Measurements from ENCODE around the gene MAPK12.

Gene MAPK12

DNA sequence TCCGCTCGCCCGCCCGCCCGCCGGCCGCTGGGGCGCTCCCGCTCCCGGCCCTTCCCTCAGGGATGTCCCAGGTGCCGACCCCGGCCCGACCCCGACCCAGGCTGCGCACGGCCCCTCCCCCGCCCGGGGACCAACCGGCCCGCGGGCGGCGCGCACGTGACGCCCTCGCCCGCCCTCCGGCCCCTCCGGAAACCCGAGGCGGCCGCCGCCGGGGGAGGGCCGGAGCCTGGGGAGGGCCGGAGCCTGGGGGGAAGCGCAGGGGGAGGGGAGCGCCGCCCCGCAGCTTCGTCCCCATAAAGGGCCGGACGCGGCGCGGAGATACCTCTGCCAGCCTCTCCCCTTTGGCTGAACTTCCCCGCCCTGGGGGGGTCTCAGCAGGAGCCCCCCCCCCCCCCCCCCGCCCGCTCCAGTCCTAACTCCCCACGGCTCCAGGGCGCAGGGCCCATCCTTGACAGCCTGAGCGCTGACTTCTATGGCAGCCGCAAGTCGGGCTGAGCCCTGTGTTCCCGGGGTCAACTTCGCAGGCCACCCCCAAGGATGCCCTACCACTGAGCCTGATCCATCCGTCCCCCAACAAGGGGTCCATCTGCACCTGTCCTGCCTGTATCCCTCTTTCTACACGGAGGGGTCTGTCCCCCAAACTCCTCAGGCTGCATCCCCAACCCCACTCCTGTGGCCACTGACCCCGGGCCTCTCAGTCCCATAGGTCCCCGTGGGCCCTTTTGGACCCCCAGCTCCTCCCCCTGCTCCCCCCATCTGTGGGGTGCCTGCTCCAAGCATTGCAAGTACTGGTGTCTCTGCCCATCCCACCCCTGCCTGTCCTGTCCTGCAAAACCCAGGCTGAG lies at the start of gene MAPK12:
MAPK12 (minus strand) TSS at position 69 of the 845 bp plus-strand sequence. CDS start 174 bp downstream, outside the sequence.
- peak in 6 of 58 donors; percentile 15 to 62 (median 34) for DNase-seq

DNA sequence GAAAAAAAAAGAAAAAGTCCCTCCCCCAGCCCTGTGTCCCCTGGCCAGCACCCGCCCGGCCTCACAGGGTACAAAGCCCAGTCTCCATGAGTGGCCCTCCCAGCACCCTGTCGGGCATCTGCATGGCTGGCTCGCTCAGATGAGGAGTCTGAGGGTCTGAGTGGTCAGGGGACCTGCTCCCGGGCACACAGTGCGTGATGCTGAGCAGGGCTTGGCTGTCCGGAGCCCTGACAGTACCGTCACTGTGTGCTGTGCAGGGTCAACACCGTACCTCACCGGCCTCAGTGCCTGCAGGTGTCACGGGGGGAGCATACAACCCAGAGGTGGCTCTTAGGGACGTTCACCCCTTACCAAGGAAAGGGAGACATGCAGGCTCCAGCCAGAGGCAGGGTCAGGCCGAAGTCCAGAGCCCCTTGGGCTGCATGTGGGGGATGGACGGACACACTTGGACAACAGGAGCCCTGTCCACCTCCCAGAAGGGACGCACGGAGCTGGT lies 49.5 kb upstream of the MAPK12 start:
- no peak for DNase-seq

DNA sequence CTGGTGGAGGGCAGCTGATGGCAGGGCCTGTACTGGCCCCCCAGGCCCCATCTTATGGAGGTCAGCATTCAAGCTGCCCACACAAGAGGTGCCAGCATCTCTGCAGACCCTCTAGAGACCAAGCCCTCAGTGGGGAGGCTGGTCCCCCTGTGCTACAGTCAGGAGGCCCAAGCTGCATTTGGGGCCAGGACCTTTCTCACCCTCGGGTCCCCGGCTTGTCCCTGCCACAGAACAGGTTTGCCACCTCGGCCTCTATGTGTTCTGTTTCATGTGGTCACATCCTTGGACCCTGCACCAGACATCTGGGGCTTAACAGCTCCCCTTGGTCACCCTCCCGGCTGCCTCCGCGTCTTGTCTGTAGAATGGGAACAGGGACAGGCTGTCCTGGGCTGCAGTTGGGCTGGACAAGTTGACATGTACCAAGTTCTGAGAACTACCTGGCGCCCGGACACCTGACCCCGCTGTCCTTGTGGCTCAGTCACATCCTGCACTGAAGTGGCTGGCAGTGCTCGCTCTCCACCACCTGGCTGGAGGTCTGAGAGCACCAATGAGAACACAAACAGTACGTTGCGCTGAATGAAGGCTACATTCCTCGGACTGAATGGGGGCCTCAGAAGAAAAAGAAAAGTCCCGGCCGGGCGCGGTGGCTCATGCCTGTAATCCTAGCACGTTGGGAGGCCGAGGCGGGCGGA lies 48.7 kb upstream of the MAPK12 start:
- no peak for DNase-seq

DNA sequence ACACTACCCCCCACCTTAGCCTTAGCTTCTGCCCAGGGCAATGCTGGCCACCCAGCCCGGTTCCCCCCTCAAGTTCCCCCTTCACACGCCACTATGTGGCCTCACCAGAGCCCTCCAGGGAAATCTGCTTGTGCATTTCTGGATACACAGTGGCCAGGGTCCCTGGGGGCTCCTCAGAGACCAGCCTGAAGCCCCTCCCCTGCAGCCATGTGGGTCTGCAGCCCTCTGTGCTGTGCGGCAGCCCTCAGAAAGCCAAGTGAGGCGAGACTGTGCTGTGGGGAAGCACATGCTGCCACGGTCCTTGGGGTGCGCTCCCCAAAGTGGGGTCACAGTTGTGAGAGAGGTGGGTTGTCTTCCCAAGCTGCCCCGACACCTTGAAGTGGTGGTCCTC lies 48.1 kb upstream of the MAPK12 start:
- DNase-seq: no peak

DNA sequence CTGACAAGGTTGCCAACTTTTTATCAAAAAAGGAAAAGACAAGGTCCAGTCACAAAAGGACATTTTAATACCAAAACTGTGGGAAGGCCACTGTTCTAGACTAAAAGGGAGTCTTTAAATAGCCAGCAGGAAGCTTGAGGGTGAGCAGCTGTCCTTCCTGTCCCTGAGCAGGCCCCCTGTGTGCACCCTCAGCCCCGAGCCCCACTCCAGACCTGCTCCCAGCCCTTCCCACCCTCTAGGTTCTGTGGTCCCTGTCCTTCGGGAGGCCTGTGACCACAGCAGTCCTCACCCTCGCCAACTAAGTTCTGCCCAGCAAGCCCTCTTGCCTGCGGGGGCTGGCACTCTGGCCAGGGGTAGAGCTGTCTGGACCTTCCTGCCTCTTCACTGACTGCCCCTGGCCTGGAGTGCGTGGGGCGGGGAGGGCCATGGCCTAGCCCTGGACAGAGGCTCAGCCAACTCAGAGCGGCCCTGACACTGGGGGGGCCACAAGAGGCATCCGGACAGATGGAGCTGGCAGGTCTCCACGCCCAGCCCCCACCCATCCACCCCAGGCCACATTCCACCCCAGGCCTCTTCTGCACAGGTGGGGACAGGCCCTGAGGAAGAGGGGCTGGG lies 47.6 kb upstream of the MAPK12 start:
- peak in 1 of 58 donors; percentile 37 for DNase-seq

DNA sequence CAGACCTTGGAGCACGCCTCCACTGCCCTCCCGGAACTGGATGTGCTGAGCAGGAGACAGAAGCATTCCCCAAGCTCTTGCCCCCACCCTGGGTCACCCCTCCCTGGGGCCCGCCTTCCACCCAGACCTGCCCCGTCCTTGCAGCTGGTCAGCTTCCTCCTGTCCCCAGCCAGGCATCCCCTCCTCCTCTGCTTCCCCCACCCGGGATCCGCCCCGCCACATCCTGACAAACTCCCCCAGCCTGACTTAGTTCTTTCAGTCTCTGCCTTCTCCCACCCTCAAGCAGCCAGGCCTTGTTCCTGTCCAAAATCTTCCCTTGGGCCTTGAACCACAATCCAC lies 47.1 kb upstream of the MAPK12 start:
- peak in 42 of 58 donors; percentile 16 to 69 (median 48) for DNase-seq

DNA sequence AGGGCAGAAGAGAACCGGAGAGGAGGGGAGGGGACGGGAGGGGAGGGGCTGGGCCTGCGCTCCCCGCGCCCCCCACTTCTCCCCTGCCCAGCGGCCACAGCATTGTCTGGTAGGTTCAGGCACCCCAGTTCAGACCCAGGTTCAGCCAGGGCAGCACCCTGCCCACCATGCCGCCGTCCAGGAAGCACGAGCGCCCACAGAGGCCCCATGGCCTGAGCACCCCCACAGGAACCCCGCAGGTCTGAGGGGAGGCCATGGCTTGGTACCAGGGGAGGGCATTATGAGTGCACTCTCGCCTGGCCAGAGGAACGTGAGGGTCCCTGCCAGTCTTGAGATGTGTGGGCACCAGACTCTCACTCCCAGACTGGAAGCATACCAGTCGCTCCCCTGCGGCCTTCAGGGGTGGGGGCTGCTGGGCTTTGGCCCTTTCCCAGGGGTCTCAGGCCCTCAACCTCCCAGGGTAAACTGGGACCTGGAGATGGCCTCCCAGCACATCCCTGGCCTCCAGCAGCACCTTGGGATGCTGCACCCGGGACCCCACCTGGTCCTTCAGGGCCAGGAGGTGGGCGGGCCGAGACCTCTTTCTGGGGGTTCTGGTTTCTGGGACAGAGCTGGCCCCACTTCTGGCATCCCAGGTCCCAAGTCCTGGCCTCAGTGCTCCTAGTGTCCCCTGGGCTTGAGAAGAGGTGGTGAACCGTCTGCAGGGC lies 46.6 kb upstream of the MAPK12 start:
- DNase-seq: peak in 1 of 58 donors; percentile 61

DNA sequence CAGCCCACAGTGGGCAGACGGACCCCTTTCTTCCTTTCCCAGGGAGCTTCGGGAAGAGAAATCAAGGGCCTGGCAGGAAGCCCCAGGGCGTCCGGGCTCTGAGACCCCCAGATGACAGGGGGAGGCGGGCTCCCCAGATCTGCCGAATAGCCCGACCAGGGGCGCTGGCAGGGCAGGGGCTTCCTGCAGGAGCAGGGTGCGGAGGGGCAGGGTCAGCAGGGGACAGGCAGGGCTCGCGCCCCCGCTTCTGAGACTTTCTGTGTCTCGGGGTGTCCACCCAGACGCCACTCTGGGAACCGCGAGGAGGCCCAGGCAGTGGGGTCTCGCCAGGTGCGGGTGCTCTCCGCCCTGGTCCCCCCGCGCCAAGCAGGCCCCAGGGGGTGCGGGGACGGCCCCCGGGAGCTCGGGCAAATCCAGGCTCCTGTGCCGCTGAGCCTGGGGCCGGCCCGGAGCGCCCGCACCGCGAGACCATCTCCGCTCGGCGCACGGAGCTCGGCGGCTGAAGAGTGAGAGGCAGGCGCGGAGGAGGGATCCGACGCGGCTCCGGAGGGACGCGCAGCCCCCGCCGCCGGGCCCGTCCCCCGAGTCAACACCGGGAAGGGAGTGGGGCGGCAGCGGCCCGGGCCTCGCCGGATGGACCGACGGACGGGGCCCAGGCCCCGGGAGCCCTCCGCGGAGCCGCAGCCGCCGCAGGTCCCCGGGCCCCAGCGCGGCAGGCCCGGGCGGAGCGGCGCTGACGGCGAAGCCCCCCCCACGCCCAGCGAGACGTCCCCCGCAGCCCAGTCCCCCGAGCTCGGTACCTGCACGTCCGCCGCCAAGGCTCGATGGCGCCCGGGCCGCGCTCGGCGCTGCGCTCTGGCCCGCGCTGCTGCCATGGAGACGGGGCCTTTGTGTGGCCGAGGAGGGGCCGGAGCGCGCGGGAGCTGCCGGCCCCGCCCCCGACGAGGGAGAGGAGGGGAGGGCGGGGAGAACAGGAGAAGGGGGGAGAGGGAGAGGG lies 45.6 kb upstream of the MAPK12 start, which contains the start of gene PLXNB2:
PLXNB2 (minus strand) TSS at position 894 of the 997 bp plus-strand sequence. CDS start 17,062 bp downstream, outside the sequence.
- peak in 52 of 58 donors; percentile 26 to 87 (median 70) for DNase-seq

DNA sequence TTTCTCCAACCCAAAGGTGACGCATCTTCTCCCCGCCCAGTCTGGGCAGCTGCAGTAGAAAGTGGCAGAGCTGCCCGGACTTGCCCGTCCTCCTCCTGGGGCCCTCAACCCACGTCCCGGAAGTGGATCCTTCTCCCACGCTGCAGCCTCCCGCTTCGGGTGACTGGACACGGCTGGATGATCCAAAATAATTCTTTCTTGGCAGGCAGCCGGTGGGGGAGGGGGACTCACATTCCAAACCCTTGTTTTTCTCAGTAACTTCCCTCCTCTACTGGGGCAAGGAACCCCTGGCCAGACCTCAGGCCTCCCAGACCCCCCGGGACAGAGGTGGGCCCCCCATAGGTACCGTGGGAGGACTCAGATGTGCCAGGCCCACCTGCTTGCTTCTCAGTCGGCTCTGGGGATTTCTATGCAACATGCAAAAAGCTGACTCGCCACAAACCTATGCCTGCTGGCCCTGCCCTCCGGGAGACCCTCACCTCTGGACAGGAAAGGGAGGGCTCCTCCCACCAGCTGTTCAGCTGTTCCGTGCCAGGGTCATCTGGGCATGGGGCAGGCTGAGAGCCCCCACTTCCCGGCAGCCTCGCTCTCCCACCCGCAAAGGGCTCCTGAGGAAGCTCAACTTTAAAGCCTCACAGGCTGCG lies 44.6 kb upstream of the MAPK12 start:
- DNase-seq: peak in 46 of 58 donors; percentile 23 to 81 (median 52)

DNA sequence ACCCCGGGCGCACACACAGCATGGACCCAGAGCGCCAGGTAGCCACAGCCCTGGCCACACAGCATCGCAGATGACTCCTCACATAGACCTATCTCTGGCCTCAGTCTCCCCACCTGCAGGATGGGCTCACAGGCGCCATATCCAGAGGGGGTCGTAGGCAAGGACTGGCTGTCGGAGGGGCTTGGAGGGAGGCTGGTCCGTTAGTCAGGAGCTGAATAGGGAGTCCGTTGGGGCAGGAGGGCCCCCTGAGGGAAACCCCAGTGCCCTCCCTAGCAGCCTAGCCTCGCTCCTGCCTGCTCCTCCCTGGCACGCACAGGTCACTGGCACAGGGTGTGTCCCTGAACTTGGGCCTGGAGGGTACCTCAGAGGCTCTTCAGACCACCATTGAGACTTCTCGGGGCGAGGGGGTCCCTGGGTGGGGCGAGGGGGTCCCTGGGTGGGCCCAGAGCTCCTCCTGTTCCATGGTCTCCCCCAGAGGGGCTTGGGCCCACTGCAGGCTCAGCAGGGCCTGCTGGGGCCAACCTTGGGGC lies 44.0 kb upstream of the MAPK12 start:
- DNase-seq: no peak

DNA sequence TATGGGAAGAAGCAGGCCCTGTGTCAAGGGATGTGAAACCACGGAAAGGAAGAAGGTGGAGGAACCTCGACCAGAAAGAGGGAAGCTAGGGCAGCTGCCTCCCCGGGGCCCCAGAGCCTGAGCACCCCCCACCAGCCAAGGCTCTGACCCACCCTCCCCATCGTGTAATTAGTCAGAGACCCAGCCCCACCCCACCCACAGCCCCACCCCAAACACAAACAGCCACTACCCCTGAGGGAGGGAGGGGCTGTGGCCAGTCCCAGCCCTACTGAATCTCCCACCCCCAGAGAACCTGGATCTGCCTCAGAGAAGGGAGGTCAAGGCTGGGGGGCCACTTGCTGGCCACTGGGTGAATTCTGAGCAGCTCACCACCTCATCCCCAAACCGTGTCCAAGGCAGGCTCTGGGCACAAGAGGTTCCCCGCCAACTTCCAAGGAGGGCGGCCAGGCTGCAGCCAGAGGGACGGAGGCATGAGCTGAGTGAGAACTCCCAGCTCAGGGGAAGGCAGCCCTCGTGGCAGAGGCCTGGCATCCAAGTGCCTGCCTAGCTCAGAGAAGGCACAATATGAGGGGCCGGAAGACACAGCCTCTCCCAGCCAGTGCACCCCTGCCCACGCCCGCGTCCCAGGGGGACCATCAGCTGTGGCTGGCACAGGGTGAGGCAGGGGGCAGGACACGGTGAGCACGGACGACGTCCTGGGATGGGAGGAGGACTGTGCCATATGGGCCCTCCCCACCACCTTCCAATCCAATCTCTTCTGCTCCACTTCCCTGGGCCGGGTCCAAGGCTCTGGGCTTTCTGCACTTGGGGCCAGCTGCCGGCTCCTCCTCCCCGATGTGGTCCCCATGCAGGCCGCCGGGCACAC lies 43.3 kb upstream of the MAPK12 start:
- DNase-seq: peak in 44 of 58 donors; percentile 35 to 81 (median 63)

DNA sequence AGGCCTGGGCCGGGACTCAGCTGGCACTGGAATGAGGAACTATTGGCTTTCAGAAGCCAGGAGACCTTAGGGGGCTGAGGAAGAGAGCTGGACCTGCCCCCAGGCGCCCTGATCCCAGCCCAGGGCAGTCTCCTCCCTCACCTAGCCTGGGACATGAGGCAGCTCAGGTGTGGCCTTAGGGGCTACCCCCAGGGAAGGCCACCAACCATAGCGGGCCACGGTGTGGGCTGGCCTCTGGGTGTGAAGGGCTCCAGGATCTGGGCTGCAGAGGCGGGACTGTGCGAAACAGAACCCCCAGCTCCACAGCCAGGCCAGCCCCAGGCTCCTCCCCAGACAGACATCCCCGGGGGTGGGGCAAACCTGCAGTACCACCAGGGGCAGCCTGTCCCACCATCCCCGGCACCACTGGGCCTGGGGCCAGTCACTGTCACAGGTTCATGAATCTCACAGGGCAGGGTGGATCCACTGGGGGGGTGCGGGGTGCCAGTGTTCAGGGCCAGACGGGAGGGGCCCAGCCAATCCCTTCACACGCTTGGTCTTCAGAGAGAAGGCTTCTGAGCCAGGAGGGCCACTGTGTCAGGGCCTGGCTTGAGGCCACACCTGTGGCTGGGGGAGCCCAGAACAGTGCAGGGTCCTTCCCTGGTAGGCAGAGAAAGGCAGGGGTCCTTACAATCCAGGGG lies 42.5 kb upstream of the MAPK12 start:
- peak in 25 of 58 donors; percentile 15 to 73 (median 45) for DNase-seq

DNA sequence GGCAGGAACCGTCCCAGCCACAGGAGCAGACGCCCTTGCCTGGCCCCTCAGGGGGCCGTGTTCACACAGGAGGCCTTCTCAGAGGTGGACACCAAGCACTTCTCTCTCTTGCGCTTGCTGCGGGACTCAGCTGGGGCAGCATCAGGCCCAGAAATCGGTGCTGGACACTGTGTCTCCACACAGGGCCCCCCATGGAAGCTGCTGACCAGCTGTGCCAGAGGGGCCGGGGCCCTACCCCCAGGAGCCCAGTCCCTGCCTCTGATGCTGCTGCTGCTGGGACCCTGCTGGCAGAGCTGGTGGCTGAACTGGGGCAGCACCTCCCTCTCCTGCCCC lies 42.0 kb upstream of the MAPK12 start:
- peak in 12 of 58 donors; percentile 19 to 65 (median 42) for DNase-seq

DNA sequence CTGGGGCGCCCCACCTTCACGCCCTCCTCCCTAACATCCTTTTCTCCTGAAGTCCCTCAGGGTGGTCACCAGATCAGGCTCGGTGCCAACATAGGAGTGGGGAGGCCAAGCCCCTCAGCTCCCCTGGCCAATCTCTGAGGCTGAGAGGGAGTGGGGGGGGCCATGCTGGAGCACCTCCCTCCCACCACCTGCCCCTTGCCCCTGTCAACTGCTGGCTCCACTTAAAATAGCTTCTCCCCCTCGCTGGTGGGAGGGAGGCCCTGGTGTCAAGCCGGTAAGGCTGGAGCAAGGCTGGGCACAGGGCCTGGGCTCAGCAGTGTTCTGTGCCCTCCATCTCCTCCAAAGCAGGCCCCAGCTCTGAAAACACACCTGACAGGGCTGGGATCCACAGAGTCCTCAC lies 41.1 kb upstream of the MAPK12 start:
- DNase-seq: peak in 1 of 58 donors; percentile 9

DNA sequence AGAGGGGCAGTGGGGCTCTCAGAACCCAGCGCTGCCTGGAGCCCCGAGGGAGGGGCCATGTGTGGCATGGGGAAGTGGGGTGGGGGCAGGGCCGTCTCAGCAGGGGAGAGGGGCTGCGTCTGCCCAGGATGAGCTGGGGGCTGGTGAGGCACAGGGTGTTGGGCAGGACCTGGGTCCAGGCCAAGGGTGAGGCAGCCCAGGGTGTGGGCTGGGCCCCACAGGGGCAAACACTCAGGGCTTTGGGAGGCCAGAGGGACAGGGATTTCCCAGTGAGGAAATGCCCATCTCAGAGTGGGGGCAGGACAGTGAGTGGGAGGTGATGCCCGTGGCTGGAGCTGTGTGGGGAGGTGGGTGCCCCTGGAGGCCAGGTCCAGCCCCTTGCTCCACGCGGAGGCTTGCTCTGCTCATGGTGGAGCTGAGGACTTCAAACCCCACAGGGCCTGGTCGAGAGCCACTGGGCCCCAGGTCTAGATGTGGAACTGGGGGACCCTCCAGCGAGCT lies 40.6 kb upstream of the MAPK12 start:
- DNase-seq: no peak

DNA sequence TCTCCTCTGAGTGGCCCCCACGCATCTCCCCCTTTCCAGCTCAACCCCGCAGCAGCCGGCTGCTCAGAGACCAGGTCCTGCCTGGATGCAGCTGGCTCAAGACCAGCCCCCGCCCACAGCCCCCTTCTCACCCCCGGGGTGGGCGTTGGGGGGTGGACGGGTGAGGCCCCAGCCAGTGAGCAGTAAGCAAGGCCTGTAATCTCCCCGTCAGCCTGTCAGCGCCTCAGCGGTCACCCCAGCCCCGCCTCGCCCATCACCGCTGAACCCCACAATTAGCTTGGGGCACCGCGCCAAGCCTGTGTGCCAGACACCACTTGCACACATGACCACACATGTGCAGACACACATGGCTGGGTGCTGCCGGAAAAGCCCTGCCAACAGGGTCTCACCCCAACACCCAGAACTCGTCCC lies 40.1 kb upstream of the MAPK12 start:
- DNase-seq: no peak

DNA sequence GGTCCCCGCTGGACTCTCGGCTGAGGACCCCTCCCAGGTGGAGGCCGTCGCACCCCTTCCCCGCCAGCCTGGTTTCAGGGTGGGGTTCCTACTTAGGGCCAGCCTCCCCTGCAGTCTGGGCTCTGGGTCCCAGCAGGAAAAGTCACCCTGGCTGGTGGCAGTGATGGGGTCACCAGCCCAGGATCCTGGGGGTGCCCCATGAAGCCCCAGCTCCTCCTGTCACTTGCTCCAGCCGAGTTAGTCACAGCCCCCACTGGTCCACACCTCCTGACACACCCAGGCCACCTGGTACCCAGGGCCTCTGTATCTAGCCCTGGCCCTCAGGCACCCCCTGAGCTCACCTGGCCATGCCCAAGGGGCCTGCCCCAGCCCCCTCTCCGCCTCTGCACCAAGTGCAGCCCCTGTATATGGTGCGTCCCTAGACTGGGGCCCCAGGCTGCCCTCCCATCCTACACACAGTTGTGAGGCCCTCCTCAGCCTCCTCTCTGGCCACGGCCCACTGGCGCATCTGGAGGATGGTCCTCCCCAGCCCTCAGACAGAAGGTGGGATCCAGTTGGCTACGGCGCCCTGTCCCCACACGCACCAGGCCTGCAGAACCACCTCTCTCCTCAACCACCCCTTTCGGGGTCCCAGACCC lies 39.3 kb upstream of the MAPK12 start:
- DNase-seq: no peak
